ENCODE results near the gene KCNK3. TPM values are rescaled to one million over a fixed set of nuclear protein-coding genes. Genes with fewer than 3 reads are reported as not detected.

KCNK3 gene
- total RNA-seq, 1 experiment from 2014 or later, result 32.8 TPM

GRCh38 chr2:26712486-26713465 is 20.3 kb downstream of the KCNK3 start:
- peak overlapping the region; percentile 77 for H3K27ac ChIP-seq (ENCODE audit: low read length)
- H3K36me3 ChIP-seq (ENCODE audit: control insufficient read depth, insufficient read depth, low read length), result no peaks in the 10 kb centered on the region
- H3K27me3 ChIP-seq (ENCODE audit: control insufficient read depth, insufficient read depth, low read length), result no peaks in the 10 kb centered on the region
- H3K4me1 ChIP-seq (ENCODE audit: control insufficient read depth, insufficient read depth, low read length), result peaks cover 35% of the 10 kb centered on the region
- no peak overlapping the region for H3K4me3 ChIP-seq (ENCODE audit: low read depth in 2 of 2, low read length in 2 of 2)
- intact Hi-C loops (cut with micrococcal nuclease; ENCODE audit: unreplicated experiment) (no loop called here), in situ Hi-C loops (cut with HindIII; ENCODE audit: low pct_unique_long_range_greater_than_20kb, low sequenced_read_pairs) (no loop called here)
- DNase-seq (ENCODE audit: low read depth, low spot score) (no peak), ATAC-seq (no peak; the same call in 1 of the 2 replicates)
- POLR2A ChIA-PET, result no interaction called here
- no peaks in the 10 kb centered on the region for H3K9me3 ChIP-seq (ENCODE audit: control insufficient read depth, insufficient read depth, low read depth, low read length)
- no TSS peak for BruUV-seq (replicated peaks)
- TF ChIP-seq CTCF (IDR thresholded peaks at IDR 0.05) (no peak), SIN3A (IDR thresholded peaks at IDR 0.05; ENCODE audit: borderline replicate concordance, insufficient read depth, low read depth, low read length) (no peak), TCF7L2 (IDR thresholded peaks at IDR 0.05; ENCODE audit: low read depth, low read length) (no peak), POLR2AphosphoS5 (IDR thresholded peaks at IDR 0.05; ENCODE audit: low read depth, low read length) (no peak), REST (IDR thresholded peaks at IDR 0.05; ENCODE audit: insufficient read depth in 1 of 2, low read depth in 2 of 2, low read length in 1 of 2) (no peak)
- CTCF ChIA-PET, result no interaction called here

- Histone ChIP-seq H3K36me3 (ENCODE audit: control insufficient read depth, insufficient read depth, low read length) (no peaks in the 10 kb centered on the region), H3K4me1 (ENCODE audit: control insufficient read depth, insufficient read depth, low read length) (peaks cover 51% of the 10 kb centered on the region), H3K4me3 (ENCODE audit: low read depth in 2 of 2, low read length in 2 of 2) (no peak overlapping the region), H3K9me3 (ENCODE audit: control insufficient read depth, insufficient read depth, low read depth, low read length) (no peaks in the 10 kb centered on the region), H3K27me3 (ENCODE audit: control insufficient read depth, insufficient read depth, low read length) (no peaks in the 10 kb centered on the region), H3K27ac (ENCODE audit: low read length) (peak overlapping the region; percentile 78)
- TF ChIP-seq TCF7L2 (IDR thresholded peaks at IDR 0.05; ENCODE audit: low read depth, low read length) (no peak), POLR2AphosphoS5 (IDR thresholded peaks at IDR 0.05; ENCODE audit: low read depth, low read length) (no peak), REST (IDR thresholded peaks at IDR 0.05; ENCODE audit: insufficient read depth in 1 of 2, low read depth in 2 of 2, low read length in 1 of 2) (no peak), CTCF (IDR thresholded peaks at IDR 0.05) (no peak)
- ChIA-PET POLR2A (no interaction called here), CTCF (no interaction called here)
- intact Hi-C loops (cut with micrococcal nuclease; ENCODE audit: unreplicated experiment) (no loop called here), in situ Hi-C loops (cut with HindIII; ENCODE audit: low pct_unique_long_range_greater_than_20kb, low sequenced_read_pairs) (no loop called here)
- DNase-seq (ENCODE audit: low read depth, low spot score) (no peak), ATAC-seq (no peak)
- BruUV-seq (replicated peaks), result no TSS peak
Observed at GRCh38 chr2:26715528-26716270, 23.2 kb downstream of the KCNK3 start.
